Panc1 (cell line): ENCODE data around the gene WDR64. TPM values are rescaled to one million over a fixed set of nuclear protein-coding genes. Genes with fewer than 3 reads are reported as not detected.

Experiments
- ATAC-seq: fragments of 200-7000 bp; cut with Tn5 transposase; 2 replicates; pipeline ENCODE4 v1.9.1; 2020; ENCODE audit warnings: mild to moderate bottlenecking, moderate library complexity
- BruUV-seq: library from RNA; stranded (reverse); fragments of 400-500 nt; replicated peaks from 2 replicates; lab custom pipeline; 2021; lab: Mats Ljungman, UMichigan
- CTCF ChIA-PET: fragments of 300-600 bp; sonication (Branson Sonifier 250); formaldehyde crosslinking; loops from one replicate; lab custom pipeline; 2022; ENCODE audit warnings: antibody characterized with exemption; lab: Charles Lee
- POLR2A ChIA-PET: fragments of 300-600 bp; sonication (Branson Sonifier 250); formaldehyde crosslinking; loops from one replicate; lab custom pipeline; 2022; ENCODE audit warnings: antibody characterized with exemption; lab: Charles Lee
- DNase-seq: peaks from one replicate; pipeline ENCODE4 v3.0.0-alpha.2; 2010; ENCODE audit warnings: low read depth, low spot score
- H3K27ac ChIP-seq: 2 replicates; pipeline ENCODE4 v1.5.1; 2011; ENCODE audit warnings: mild to moderate bottlenecking, low read length, inconsistent platforms
- H3K27me3 ChIP-seq: fragments of 200-500 bp; sonication (Bioruptor generic); 2 replicates; pipeline ENCODE4 v1.6.0; 2014; ENCODE audit warnings: low read length, inconsistent platforms; ENCODE audit not compliant: control insufficient read depth, insufficient read depth
- H3K36me3 ChIP-seq: fragments of 200-500 bp; sonication (Bioruptor generic); 2 replicates; pipeline ENCODE4 v1.5.1; 2014; ENCODE audit warnings: inconsistent platforms, mild to moderate bottlenecking, low read length, moderate library complexity; ENCODE audit not compliant: control insufficient read depth, insufficient read depth
- H3K4me1 ChIP-seq: 2 replicates; pipeline ENCODE4 v1.5.1; 2011; ENCODE audit warnings: inconsistent platforms, mild to moderate bottlenecking, low read length, moderate library complexity; ENCODE audit not compliant: control insufficient read depth, insufficient read depth
- H3K4me3 ChIP-seq, 2 experiments: 2 replicates each; pipeline ENCODE4 v1.5.1; 2011 to 2012; ENCODE audit warnings: low read depth in 2 of 2, low read length in 2 of 2, mild to moderate bottlenecking in 2 of 2, inconsistent platforms in 1 of 2, moderate library complexity in 1 of 2
- H3K9me3 ChIP-seq: fragments of 200-500 bp; sonication (Bioruptor generic); 2 replicates; pipeline ENCODE4 v1.5.1; 2014; ENCODE audit warnings: low read depth, mild to moderate bottlenecking, inconsistent platforms, low read length, moderate library complexity; ENCODE audit not compliant: control insufficient read depth, insufficient read depth
- POLR2AphosphoS5 ChIP-seq: IDR thresholded peaks from 2 replicates; pipeline ENCODE4 v1.6.1; 2012; ENCODE audit warnings: mild to moderate bottlenecking, low read depth, low read length, moderate library complexity
- REST ChIP-seq, 2 experiments: IDR thresholded peaks; 2 replicates each; pipeline ENCODE4 v1.6.1; 2011 to 2012; ENCODE audit warnings: low read depth in 2 of 2, control low read depth in 1 of 2, low read length in 1 of 2, mild to moderate bottlenecking in 1 of 2, moderate library complexity in 1 of 2; ENCODE audit not compliant: insufficient read depth in 1 of 2
- SIN3A ChIP-seq: IDR thresholded peaks from 2 replicates; pipeline ENCODE4 v1.6.1; 2012; ENCODE audit warnings: low read depth, mild to moderate bottlenecking, low read length, moderate library complexity, borderline replicate concordance; ENCODE audit not compliant: insufficient read depth
- TCF7L2 ChIP-seq: IDR thresholded peaks from 2 replicates; pipeline ENCODE4 v1.6.1; 2011; ENCODE audit warnings: mild to moderate bottlenecking, low read depth, low read length, inconsistent platforms
- in situ Hi-C: cut with HindIII; loops from 2 replicates; pipeline ENCODE4 v1.10.0; 2016; ENCODE audit warnings: low sequenced_read_pairs, low pct_unique_long_range_greater_than_20kb
- intact Hi-C: fragments of 100-400 bp; cut with micrococcal nuclease; formaldehyde crosslinking; loops from one replicate; pipeline ENCODE4 v1.10.0; 2022; ENCODE audit not compliant: unreplicated experiment
- total RNA-seq: library from RNA; stranded (reverse); gene quantifications from one replicate; pipeline ENCODE4 v1.2.1, GENCODE V29; 2021; ENCODE audit not compliant: unreplicated experiment
- TF ChIP-seq, protein P1 (sequence below): fragments of 450-650 bp; IDR thresholded peaks from 2 replicates; pipeline ENCODE4 v1.5.1; 2017; ENCODE audit warnings: mild to moderate bottlenecking

WDR64 gene
- total RNA-seq, 1 experiment from 2014 or later, result not detected

DNA sequence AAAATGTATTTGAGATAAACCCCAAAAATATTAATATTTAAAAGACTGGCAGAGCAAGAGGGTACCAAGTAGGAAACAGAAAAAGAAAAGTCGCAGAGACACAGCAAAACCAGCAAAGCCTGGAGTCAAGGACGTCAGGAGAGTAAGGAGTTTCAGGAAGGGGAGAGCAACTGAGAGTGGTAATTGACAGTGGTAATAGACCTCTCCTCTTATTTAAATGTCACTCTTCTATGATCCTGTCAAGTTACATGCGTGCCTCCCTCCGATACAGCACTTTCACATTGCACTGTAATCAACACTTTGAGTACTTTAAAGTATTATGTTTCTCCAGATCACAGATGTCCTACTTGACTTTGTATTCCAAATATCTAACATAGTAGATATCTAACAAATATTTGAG lies 113.3 kb downstream of the WDR64 start:
- ATAC-seq, result no peak
- no peak for TF ChIP-seq REST (IDR thresholded peaks at IDR 0.05; ENCODE audit: insufficient read depth in 1 of 2, low read depth in 2 of 2, low read length in 1 of 2)
- TF ChIP-seq, protein P1, sequence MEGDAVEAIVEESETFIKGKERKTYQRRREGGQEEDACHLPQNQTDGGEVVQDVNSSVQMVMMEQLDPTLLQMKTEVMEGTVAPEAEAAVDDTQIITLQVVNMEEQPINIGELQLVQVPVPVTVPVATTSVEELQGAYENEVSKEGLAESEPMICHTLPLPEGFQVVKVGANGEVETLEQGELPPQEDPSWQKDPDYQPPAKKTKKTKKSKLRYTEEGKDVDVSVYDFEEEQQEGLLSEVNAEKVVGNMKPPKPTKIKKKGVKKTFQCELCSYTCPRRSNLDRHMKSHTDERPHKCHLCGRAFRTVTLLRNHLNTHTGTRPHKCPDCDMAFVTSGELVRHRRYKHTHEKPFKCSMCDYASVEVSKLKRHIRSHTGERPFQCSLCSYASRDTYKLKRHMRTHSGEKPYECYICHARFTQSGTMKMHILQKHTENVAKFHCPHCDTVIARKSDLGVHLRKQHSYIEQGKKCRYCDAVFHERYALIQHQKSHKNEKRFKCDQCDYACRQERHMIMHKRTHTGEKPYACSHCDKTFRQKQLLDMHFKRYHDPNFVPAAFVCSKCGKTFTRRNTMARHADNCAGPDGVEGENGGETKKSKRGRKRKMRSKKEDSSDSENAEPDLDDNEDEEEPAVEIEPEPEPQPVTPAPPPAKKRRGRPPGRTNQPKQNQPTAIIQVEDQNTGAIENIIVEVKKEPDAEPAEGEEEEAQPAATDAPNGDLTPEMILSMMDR, result no peak
- no peak for TF ChIP-seq SIN3A
- TF ChIP-seq POLR2AphosphoS5, result no peak
- no peak for TF ChIP-seq TCF7L2
- POLR2A ChIA-PET, result no interaction called here
- no peaks in the 10 kb centered on the region for H3K4me1 ChIP-seq
- H3K9me3 ChIP-seq, result no peaks in the 10 kb centered on the region
- intact Hi-C loops (no loop called here), in situ Hi-C loops (no loop called here)
- H3K27ac ChIP-seq, result no peak overlapping the region
- CTCF ChIA-PET, result no interaction called here
- DNase-seq, result no peak
- no TSS peak for BruUV-seq
- H3K36me3 ChIP-seq, result no peaks in the 10 kb centered on the region
- H3K27me3 ChIP-seq, result no peaks in the 10 kb centered on the region
- H3K4me3 ChIP-seq, result no peak overlapping the region

DNA sequence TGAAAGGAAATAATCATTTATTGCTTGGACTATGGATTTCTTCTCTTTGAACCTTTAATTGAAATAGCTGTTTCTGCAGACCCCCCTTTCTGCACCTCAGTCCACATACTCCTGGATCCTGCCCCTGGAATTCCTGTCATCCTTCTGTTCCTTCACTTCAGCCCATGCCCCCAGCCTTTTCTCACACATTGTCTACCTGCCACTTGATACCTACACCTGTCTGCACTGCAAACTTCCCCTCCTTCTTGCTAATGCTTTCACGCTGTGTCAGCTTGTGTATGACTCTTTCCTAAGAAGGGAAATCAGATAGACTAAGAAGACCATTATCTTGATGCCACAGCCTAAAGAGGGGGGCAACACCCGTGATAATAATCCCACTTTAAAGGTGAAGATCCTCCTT lies 115.7 kb downstream of the WDR64 start:
- no peak overlapping the region for H3K4me3 ChIP-seq
- POLR2A ChIA-PET, result no interaction called here
- TF ChIP-seq, protein P1, result no peak
- TF ChIP-seq POLR2AphosphoS5 (no peak), REST (IDR thresholded peaks at IDR 0.05; ENCODE audit: insufficient read depth in 1 of 2, low read depth in 2 of 2, low read length in 1 of 2) (no peak), SIN3A (no peak)
- DNase-seq, result no peak
- no peak for ATAC-seq
- no TSS peak for BruUV-seq
- intact Hi-C loops, result no loop called here
- H3K36me3 ChIP-seq, result no peaks in the 10 kb centered on the region; the same call in 1 of the 2 replicates
- no peaks in the 10 kb centered on the region for H3K9me3 ChIP-seq
- no peaks in the 10 kb centered on the region for H3K27me3 ChIP-seq
- no peak overlapping the region for H3K27ac ChIP-seq
- CTCF ChIA-PET, result no interaction called here
- H3K4me1 ChIP-seq, result no peaks in the 10 kb centered on the region
- in situ Hi-C loops, result no loop called here
